ENCODE results near the gene SCAMP1.

GRCh38 chr5:78472469-78473106, 112.2 kb downstream of the SCAMP1 start:
- no peak for TF ChIP-seq CTCF (IDR thresholded peaks at IDR 0.05)
- TF ChIP-seq POLR2A (IDR thresholded peaks at IDR 0.05), result no peak

Measured in uterus (tissue), 2 donors.